ENCODE measurements around the gene BTN3A1. TPM values are rescaled to one million over a fixed set of nuclear protein-coding genes. Genes with fewer than 3 reads are reported as not detected.

BTN3A1 gene
- total and polyA plus RNA-seq, 2 of the 8 experiments (the other 6 are each of a cell fraction or from before 2014, with no cell fraction given): 4.7 to 5.6 TPM

DNA sequence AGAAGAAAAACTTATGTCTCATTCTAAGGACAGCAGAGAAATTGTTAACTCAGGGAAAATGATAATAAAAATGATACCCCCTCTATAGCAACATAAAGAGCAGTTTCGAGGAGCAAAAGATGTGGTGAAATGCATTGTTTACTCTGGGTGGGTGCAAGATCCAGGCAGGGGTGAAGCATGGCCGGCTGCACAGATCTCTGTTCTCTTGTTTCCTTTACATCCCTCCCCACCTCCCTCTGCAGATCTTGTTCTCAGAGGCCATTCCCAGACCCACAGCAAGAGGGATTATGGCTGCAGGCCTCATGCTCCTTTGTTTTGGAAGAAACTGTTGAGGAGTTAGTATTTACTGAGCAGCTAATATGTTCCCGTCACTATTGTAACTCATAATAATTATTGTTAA lies 1.8 kb downstream of the BTN3A1 start:
- Histone ChIP-seq H3K23me2 (ENCODE audit: low read depth, low read length) (no peaks in the 10 kb centered on the region; the same call in 1 of the 2 replicates), H3K27ac (ENCODE audit: low read depth, low read length) (no peak overlapping the region), H3K23ac (ENCODE audit: insufficient read length) (no peak overlapping the region), H3K27me3 (replicated peaks in 1 of 4; ENCODE audit: control insufficient read depth in 3 of 4, extremely low read depth in 1 of 4, insufficient read depth in 3 of 4, low read length in 3 of 4) (no peaks in the 10 kb centered on the region), H2BK20ac (ENCODE audit: low read length) (no peak overlapping the region), H4K20me1 (replicated peaks in 1 of 2; ENCODE audit: control insufficient read depth in 1 of 2, insufficient read depth in 2 of 2, low read length in 2 of 2) (no peaks in the 10 kb centered on the region), H4K8ac (ENCODE audit: extremely low read depth, insufficient read depth, low read length) (no peak overlapping the region), H3K4me1 (replicated peaks in 1 of 4; ENCODE audit: control insufficient read depth in 3 of 4, insufficient read depth in 4 of 4, low read length in 3 of 4) (peaks cover 0 to 2% (median 0%) of the 10 kb centered on the region in 4 experiments; a peak in 1 of 7 replicates), H2BK12ac (ENCODE audit: low read depth, low read length) (no peak overlapping the region), H2BK15ac (ENCODE audit: low read length) (no peak overlapping the region), H2AK5ac (ENCODE audit: low read depth, low read length) (no peak overlapping the region), H3K79me2 (ENCODE audit: control insufficient read depth in 1 of 2, insufficient read depth in 2 of 2, low read length in 2 of 2) (no peaks in the 10 kb centered on the region), H4K91ac (replicated peaks; ENCODE audit: insufficient read length, low read length) (no peak overlapping the region), H3K9me3 (ENCODE audit: insufficient read depth in 2 of 2, low read depth in 1 of 2, low read length in 1 of 2) (no peaks in the 10 kb centered on the region), H2AFZ (ENCODE audit: low read length) (no peak overlapping the region), H3K9ac (replicated peaks in 1 of 4; ENCODE audit: extremely low read depth in 1 of 4, low read depth in 3 of 4, low read length in 3 of 4) (no peak overlapping the region), H3K14ac (ENCODE audit: insufficient read length) (no peak overlapping the region), H3K18ac (ENCODE audit: extremely low read depth, low read length) (no peak overlapping the region), H2BK5ac (ENCODE audit: low read depth, low read length) (no peak overlapping the region), H3K36me3 (ENCODE audit: control insufficient read depth in 2 of 4, insufficient read depth in 4 of 4, low read length in 3 of 4) (no peaks in the 10 kb centered on the region), H3K79me1 (ENCODE audit: low read depth, low read length) (no peaks in the 10 kb centered on the region), H3K4me3 (ENCODE audit: extremely low read depth in 1 of 4, insufficient read depth in 2 of 4, low read depth in 3 of 4, low read length in 4 of 4) (no peak overlapping the region), H3K4me2 (ENCODE audit: insufficient read depth in 1 of 2, low read depth in 2 of 2, low read length in 2 of 2) (no peak overlapping the region; a peak in 1 of 4 replicates), H3K4ac (replicated peaks; ENCODE audit: insufficient read length, low read depth, low read length) (no peak overlapping the region), H2BK120ac (replicated peaks; ENCODE audit: low read depth, low read length) (no peak overlapping the region), H4K5ac (ENCODE audit: insufficient read length, low read depth, low read length) (no peak overlapping the region), H3K56ac (replicated peaks; ENCODE audit: insufficient read length, low read depth, low read length) (no peak overlapping the region)
- ChIA-PET CTCF (ENCODE audit: partially characterized antibody) (no interaction called here), POLR2A (ENCODE audit: partially characterized antibody) (interaction anchor here (1.1 to 1.6 kb wide), 3 partner anchors 9 to 21 kb away, joined by 3 read pairs; partner anchors contain the start of gene BTN2A2)
- DNase-seq (ENCODE audit: low read depth in 1 of 2, low spot score in 2 of 2): no peak
- WGBS, 2 experiments (ENCODE audit: extremely low coverage in 1 of 2, insufficient coverage in 1 of 2, insufficient read length in 1 of 2, insufficient replicate concordance in 2 of 2, low coverage in 1 of 2, low lambda C conversion rate in 2 of 2, missing lambda C conversion rate in 1 of 2): 79% methylated on average over 3 of the region's 3 CpGs; no CpG with 5 or more reads in 1 of the 2 experiments
- no peak for FAIRE-seq
- TF ChIP-seq SP2 (IDR thresholded peaks at IDR 0.05; ENCODE audit: low read length) (no peak), EP300 (IDR thresholded peaks at IDR 0.05; ENCODE audit: borderline replicate concordance in 1 of 2, low read depth in 2 of 2, low read length in 2 of 2) (no peak), HDAC6 (IDR thresholded peaks at IDR 0.05; ENCODE audit: low read depth, low read length) (no peak), BRCA1 (IDR thresholded peaks at IDR 0.05; ENCODE audit: low read depth, low read length) (no peak), YY1 (IDR thresholded peaks at IDR 0.05; ENCODE audit: low read depth, low read length) (no peak), TCF12 (IDR thresholded peaks at IDR 0.05; ENCODE audit: low read depth, low read length) (no peak), CBX5 (IDR thresholded peaks at IDR 0.05; ENCODE audit: low read depth, low read length) (no peak), NRF1 (IDR thresholded peaks at IDR 0.05; ENCODE audit: low read depth, low read length) (no peak), CHD2 (IDR thresholded peaks at IDR 0.05; ENCODE audit: low read length) (no peak), JUN (IDR thresholded peaks at IDR 0.05; ENCODE audit: low read depth, low read length) (no peak), CREB1 (IDR thresholded peaks at IDR 0.05) (no peak), GABPA (IDR thresholded peaks at IDR 0.05; ENCODE audit: borderline replicate concordance, insufficient read depth, low read length) (no peak), TEAD4 (IDR thresholded peaks at IDR 0.05; ENCODE audit: low read depth, low read length) (no peak)
- TF ChIP-seq, protein P1, sequence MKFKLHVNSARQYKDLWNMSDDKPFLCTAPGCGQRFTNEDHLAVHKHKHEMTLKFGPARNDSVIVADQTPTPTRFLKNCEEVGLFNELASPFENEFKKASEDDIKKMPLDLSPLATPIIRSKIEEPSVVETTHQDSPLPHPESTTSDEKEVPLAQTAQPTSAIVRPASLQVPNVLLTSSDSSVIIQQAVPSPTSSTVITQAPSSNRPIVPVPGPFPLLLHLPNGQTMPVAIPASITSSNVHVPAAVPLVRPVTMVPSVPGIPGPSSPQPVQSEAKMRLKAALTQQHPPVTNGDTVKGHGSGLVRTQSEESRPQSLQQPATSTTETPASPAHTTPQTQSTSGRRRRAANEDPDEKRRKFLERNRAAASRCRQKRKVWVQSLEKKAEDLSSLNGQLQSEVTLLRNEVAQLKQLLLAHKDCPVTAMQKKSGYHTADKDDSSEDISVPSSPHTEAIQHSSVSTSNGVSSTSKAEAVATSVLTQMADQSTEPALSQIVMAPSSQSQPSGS (IDR thresholded peaks at IDR 0.05; ENCODE audit: low read length): no peak

Data from H1 (cell line).